ENCODE measurements around the gene IL3RA.

GRCh38 chrX:1322393-1322792 lies 14.2 kb upstream of the IL3RA start:
- TF ChIP-seq CTCF (conservative IDR thresholded peaks at IDR 0.05; ENCODE audit: low read depth in 2 of 2) (no peak), EZH2 (IDR thresholded peaks at IDR 0.05; ENCODE audit: low read depth, unreplicated experiment) (no peak), REST (IDR thresholded peaks at IDR 0.05; ENCODE audit: unreplicated experiment) (no peak), POLR2AphosphoS5 (IDR thresholded peaks at IDR 0.05; ENCODE audit: low read depth) (no peak), ZNF331 (CRISPR knock-in tag; IDR thresholded peaks at IDR 0.05; ENCODE audit: low read depth) (no peak), CREB1 (CRISPR knock-in tag; IDR thresholded peaks at IDR 0.05; ENCODE audit: low read depth) (no peak), NANOG (IDR thresholded peaks at IDR 0.05; ENCODE audit: borderline replicate concordance) (no peak), ETS1 (IDR thresholded peaks at IDR 0.05) (no peak), EZH2phosphoT487 (IDR thresholded peaks at IDR 0.05; ENCODE audit: unreplicated experiment) (no peak), STAT1 (IDR thresholded peaks at IDR 0.05; ENCODE audit: unreplicated experiment) (no peak), ZNF462 (CRISPR knock-in tag; IDR thresholded peaks at IDR 0.05) (no peak)
